Mucosa of descending colon (tissue), 3 donors: ENCODE measurements around the gene THSD1. TPM values are rescaled to one million over a fixed set of nuclear protein-coding genes. Genes with fewer than 3 reads are reported as not detected.
"Not testable (repeated sequence)": the region's sequence is repeated elsewhere in the genome, so short reads cannot be mapped to it uniquely, and the experiment has no call there.

Experiments used
- ATAC-seq: fragments of 200-7000 bp; cut with Tn5 transposase; one replicate; pipeline ENCODE4 v1.9.1; 2020; ENCODE audit warnings: mild to moderate bottlenecking, moderate library complexity
- DNase-seq, 3 donors: peaks; one replicate each; pipeline ENCODE4 v3.0.0-alpha.2; 2020
- H3K36me3 ChIP-seq: fragments of 200-600 bp; one replicate; pipeline ENCODE4 v1.8.0; 2021; ENCODE audit warnings: low read depth, mild to moderate bottlenecking
- H3K4me1 ChIP-seq: fragments of 200-600 bp; one replicate; pipeline ENCODE4 v1.8.0; 2021; ENCODE audit warnings: low read depth, mild to moderate bottlenecking
- H3K4me3 ChIP-seq: fragments of 200-600 bp; one replicate; pipeline ENCODE4 v1.8.0; 2021; ENCODE audit warnings: mild to moderate bottlenecking
- H3K9me3 ChIP-seq: fragments of 200-600 bp; one replicate; pipeline ENCODE4 v1.8.0; 2021; ENCODE audit warnings: mild to moderate bottlenecking
- intact Hi-C, 2 donors: fragments of 100-400 bp; cut with DNase I in 1 of 2; cut with micrococcal nuclease in 1 of 2; formaldehyde crosslinking; loops; one replicate each; pipeline versions ENCODE4 v1.11.0 to v1.11.1; 2022; cut with DNase I, micrococcal nuclease
- total RNA-seq, 3 donors: library from RNA; stranded (reverse); fragmentation: NEBNext Ultra II Directional in 2 of 3; extraction: Animal tissue kit (Norgen Biotek cat#: 25700) in 2 of 3; gene quantifications; one replicate each; pipeline versions ENCODE4 v1.2.1 to v1.2.4, GENCODE V29; 2021 to 2023
- TF ChIP-seq, protein P1 (sequence below): fragments of 200-600 bp; IDR thresholded peaks from one replicate; pipeline ENCODE4 v1.8.0; 2022; ENCODE audit warnings: antibody characterized with exemption, mild to moderate bottlenecking
- donor health status: DM: no; HTN: no; CAD: no; lungs with moderate emphysema.
- donor health status: DM: no; HTN: no; CAD: no.
- donor health status: DM: no; HTN: yes; CAD: no.

Gene THSD1
- total RNA-seq, 3 donors from 2014 or later = 1.2 to 3.2 (median 2.0) TPM

DNA sequence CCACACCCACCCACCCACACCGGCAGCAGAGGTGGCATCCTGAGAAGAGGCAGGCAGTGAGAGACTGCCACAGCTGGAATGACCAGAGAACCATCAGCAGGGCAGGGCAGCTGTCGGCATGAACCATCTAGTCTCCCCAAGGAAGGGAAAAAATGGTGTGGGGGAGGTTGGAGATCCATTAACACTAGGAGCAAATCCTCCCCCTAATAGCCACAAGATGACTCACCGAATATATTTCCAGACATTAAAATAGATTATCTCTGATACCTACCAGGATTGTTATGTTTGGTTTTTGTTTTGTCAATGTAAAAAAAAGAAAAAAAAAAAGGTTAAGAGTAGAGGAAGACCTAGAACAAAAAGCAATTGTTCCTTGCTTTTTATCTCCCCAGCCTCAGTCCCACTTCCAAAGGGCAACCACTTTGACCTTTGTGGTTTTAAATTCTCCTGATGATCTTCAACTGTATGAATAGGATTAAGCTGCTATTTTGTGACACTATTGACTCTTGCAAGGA is 34.2 kb downstream of the THSD1 start:
- no peaks in the 10 kb centered on the region for H3K4me1 ChIP-seq
- H3K36me3 ChIP-seq = no peaks in the 10 kb centered on the region
- TF ChIP-seq, protein P1, sequence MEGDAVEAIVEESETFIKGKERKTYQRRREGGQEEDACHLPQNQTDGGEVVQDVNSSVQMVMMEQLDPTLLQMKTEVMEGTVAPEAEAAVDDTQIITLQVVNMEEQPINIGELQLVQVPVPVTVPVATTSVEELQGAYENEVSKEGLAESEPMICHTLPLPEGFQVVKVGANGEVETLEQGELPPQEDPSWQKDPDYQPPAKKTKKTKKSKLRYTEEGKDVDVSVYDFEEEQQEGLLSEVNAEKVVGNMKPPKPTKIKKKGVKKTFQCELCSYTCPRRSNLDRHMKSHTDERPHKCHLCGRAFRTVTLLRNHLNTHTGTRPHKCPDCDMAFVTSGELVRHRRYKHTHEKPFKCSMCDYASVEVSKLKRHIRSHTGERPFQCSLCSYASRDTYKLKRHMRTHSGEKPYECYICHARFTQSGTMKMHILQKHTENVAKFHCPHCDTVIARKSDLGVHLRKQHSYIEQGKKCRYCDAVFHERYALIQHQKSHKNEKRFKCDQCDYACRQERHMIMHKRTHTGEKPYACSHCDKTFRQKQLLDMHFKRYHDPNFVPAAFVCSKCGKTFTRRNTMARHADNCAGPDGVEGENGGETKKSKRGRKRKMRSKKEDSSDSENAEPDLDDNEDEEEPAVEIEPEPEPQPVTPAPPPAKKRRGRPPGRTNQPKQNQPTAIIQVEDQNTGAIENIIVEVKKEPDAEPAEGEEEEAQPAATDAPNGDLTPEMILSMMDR = no peak
- DNase-seq (no peak), ATAC-seq (no peak)
- H3K9me3 ChIP-seq = no peaks in the 10 kb centered on the region
- intact Hi-C loops = no loop called here
- no peak overlapping the region for H3K4me3 ChIP-seq

DNA sequence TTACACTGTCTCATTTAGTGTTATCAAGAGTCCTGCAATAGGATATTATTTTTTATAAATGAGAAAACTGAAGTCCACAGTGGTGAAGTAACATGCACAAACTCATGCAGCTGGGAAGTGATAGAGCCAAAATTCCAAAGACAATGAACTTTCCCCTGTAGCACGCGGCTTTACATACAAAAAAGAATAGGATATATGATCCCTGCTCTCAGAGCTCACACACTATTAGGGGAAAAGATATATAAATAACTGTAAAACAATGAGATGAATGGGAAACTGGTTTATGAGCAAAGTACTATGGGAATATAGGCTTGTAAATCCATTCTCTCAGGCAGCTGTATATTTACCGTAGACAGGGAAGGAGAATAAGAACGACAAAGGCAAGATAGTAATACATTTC is 39.7 kb downstream of the THSD1 start:
- Histone ChIP-seq H3K9me3 (no peaks in the 10 kb centered on the region), H3K4me3 (no peak overlapping the region), H3K36me3 (no peaks in the 10 kb centered on the region), H3K4me1 (no peaks in the 10 kb centered on the region)
- ATAC-seq = no peak
- TF ChIP-seq, protein P1 = no peak
- intact Hi-C loops = no loop called here
- DNase-seq = no peak

DNA sequence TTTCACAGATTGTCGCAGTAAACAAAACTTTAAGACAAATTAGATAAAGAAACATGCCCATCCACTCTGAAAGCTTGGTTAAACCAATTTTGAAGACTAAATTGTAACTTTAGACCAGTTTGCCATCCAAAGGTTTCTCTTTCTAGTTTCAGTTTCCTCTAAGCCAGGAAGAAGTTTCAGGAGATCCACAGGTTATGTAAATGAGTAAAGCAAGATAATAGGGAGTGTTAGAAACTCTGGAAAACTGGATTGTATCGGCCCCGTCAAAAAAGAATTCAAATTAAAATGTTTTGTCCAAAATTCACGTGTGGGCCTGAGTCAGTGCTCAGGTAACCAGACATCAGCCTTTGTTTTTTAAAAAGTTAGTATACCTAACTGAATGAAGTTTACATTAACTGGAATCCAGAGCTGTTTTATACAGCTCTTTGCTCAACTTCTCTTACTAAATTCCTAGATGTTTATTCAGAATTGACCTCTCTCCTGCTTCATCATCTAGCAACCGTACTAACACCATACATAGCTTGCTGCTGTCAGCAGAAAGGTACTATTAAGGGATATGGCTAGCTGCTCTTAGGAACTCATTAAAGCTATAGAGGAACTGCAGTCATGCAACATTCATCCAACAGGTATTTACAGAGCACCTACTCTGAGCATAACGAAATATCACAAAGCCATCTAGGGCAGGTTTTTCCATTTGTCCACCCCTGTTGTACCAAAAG is 43.6 kb downstream of the THSD1 start:
- H3K36me3 ChIP-seq, H3K4me3 ChIP-seq, H3K4me1 ChIP-seq, intact Hi-C loops, DNase-seq, H3K9me3 ChIP-seq, ATAC-seq: not testable (repeated sequence)

DNA sequence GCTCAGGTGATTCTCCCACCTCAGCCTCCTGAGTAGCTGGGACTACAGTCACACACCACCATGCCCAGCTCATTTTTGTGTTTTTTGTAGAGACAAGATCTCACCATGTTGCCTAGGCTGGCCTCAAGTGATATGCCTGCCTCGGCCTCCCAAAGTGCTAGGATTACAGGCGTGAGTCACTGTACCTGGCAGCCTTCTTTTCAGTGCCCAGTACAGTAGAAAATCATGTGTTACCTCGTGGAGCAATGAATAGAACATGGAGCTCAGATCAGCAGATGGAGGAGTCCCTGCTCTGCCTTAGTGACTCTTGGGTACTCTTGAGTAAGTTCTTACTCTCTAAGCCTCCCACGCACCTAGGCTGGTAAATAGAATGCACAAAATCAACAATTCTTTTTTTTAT is 44.7 kb downstream of the THSD1 start:
- Histone ChIP-seq H3K9me3 (no peaks in the 10 kb centered on the region), H3K4me3 (no peak overlapping the region), H3K36me3 (no peaks in the 10 kb centered on the region), H3K4me1 (no peaks in the 10 kb centered on the region)
- ATAC-seq (no peak), DNase-seq (no peak)
- intact Hi-C loops = no loop called here
- TF ChIP-seq, protein P1 = no peak

DNA sequence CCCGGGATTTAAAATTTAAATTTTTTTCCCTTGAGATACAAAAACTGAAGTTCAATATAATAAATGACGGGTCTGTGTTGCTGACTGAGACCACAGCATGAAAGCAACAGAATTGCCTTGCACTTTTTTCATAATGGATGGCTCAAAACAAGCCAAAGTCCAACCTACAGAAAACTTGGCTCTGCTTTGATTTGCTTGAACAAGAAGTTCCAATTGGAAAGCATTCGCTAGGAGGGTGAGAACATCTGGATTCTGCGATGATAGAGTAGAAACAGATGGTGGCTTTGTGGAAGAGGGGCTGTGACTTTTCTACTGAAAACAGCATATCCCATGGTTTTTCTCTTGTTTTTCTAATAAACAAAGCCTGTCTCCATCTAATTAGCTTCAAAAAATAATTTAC is 46.4 kb downstream of the THSD1 start:
- TF ChIP-seq, protein P1 = no peak
- intact Hi-C loops = no loop called here
- Histone ChIP-seq H3K9me3 (no peaks in the 10 kb centered on the region), H3K36me3 (no peaks in the 10 kb centered on the region), H3K4me3 (no peak overlapping the region), H3K4me1 (no peaks in the 10 kb centered on the region)
- ATAC-seq (no peak), DNase-seq (no peak)

DNA sequence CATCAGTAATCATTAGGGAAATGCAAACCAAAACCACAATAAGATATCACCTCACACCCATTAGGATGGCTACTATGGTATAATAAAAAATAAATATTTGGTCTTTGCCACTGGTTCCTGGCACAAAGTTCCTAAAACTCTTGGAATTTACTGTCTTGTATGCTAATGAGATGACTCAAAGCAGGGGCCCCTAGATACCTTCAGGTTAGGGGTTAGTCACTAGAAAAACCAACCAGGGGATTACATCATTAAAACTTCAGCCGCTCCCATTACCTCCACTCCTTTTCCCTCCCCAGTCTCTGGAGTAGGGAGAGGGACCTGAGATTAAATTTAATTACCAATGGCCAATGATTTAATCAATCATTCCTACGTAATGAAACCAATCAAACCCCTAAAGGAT is 49.6 kb downstream of the THSD1 start:
- no peaks in the 10 kb centered on the region for H3K4me1 ChIP-seq
- no peaks in the 10 kb centered on the region for H3K9me3 ChIP-seq
- H3K36me3 ChIP-seq = no peaks in the 10 kb centered on the region
- no peak for DNase-seq
- H3K4me3 ChIP-seq = no peak overlapping the region
- no peak for ATAC-seq
- TF ChIP-seq, protein P1 = no peak
- intact Hi-C loops = no loop called here
